AG04450 (cell line): ENCODE measurements around the gene COL5A3. TPM values are rescaled to one million over a fixed set of nuclear protein-coding genes. Genes with fewer than 3 reads are reported as not detected.

Experiments used
- CTCF ChIA-PET: fragments of 300-600, 350-600 bp; formaldehyde crosslinking; extraction: SDS; loops from one replicate; lab custom pipeline; 2022; ENCODE audit warnings: antibody characterized with exemption, inconsistent platforms; lab: Charles Lee
- POLR2A ChIA-PET: fragments of 350-600 bp; formaldehyde crosslinking; extraction: SDS; loops from one replicate; lab custom pipeline; 2021; ENCODE audit warnings: antibody characterized with exemption, inconsistent platforms; lab: Yijun Ruan, JAX
- DNase-seq: peaks from one replicate; pipeline ENCODE4 v3.0.0-alpha.2; 2011; ENCODE audit warnings: low read depth, low spot score
- H3K27ac ChIP-seq: one replicate; pipeline ENCODE4 v1.5.1; 2012; ENCODE audit warnings: low read depth, low read length, control low read depth
- H3K27me3 ChIP-seq: one replicate; pipeline ENCODE4 v1.6.0; 2012; ENCODE audit warnings: low read length; ENCODE audit not compliant: control insufficient read depth, insufficient read depth
- H3K4me3 ChIP-seq: 2 replicates; pipeline ENCODE4 v1.5.1; 2011; ENCODE audit warnings: mild to moderate bottlenecking, low read depth, low read length, control low read depth
- H3K9me3 ChIP-seq: 2 replicates; pipeline ENCODE4 v1.5.1; 2012; ENCODE audit warnings: low read length; ENCODE audit not compliant: control insufficient read depth, insufficient read depth
- polyA plus RNA-seq: library from polyadenylated mRNA; depleted of rRNA; stranded (reverse); fragments of >200 nt; gene quantifications from 2 replicates; pipeline ENCODE4 v1.2.3, GENCODE V29; 2011
- TF ChIP-seq, protein P1 (sequence below): IDR thresholded peaks from 2 replicates; pipeline ENCODE4 v1.5.1; 2011; ENCODE audit warnings: low read depth, low read length, control low read depth, inconsistent platforms

COL5A3 gene
- polyA plus RNA-seq, 1 experiment: 1.6 TPM

GRCh38 chr19:9943744-9944143, 66.6 kb downstream of the COL5A3 start:
- POLR2A ChIA-PET: no interaction called here

GRCh38 chr19:9941671-9942070, 68.6 kb downstream of the COL5A3 start:
- ChIA-PET CTCF (interaction anchor here (1.4 kb wide), 1 partner anchor 59 kb away, joined by 8 read pairs; no protein-coding TSS in a partner anchor), POLR2A (no interaction called here)
- Histone ChIP-seq H3K27me3 (peaks cover 6% of the 10 kb centered on the region), H3K27ac (no peak overlapping the region), H3K4me3 (no peak overlapping the region), H3K9me3 (peaks cover 9% of the 10 kb centered on the region; the same call in 1 of the 2 replicates)
- TF ChIP-seq, protein P1, sequence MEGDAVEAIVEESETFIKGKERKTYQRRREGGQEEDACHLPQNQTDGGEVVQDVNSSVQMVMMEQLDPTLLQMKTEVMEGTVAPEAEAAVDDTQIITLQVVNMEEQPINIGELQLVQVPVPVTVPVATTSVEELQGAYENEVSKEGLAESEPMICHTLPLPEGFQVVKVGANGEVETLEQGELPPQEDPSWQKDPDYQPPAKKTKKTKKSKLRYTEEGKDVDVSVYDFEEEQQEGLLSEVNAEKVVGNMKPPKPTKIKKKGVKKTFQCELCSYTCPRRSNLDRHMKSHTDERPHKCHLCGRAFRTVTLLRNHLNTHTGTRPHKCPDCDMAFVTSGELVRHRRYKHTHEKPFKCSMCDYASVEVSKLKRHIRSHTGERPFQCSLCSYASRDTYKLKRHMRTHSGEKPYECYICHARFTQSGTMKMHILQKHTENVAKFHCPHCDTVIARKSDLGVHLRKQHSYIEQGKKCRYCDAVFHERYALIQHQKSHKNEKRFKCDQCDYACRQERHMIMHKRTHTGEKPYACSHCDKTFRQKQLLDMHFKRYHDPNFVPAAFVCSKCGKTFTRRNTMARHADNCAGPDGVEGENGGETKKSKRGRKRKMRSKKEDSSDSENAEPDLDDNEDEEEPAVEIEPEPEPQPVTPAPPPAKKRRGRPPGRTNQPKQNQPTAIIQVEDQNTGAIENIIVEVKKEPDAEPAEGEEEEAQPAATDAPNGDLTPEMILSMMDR: no peak
- no peak for DNase-seq

More at GRCh38 chr19:9943744-9944143, 66.6 kb downstream of the COL5A3 start:
- Histone ChIP-seq H3K27ac (no peak overlapping the region), H3K27me3 (no peaks in the 10 kb centered on the region), H3K4me3 (no peak overlapping the region), H3K9me3 (peaks cover 9% of the 10 kb centered on the region; the same call in 1 of the 2 replicates)
- TF ChIP-seq, protein P1: no peak
- CTCF ChIA-PET: interaction anchor here (1.5 to 3.7 kb wide), 2 partner anchors 13 to 57 kb away, joined by 3 to 28 read pairs; no protein-coding TSS in a partner anchor
- DNase-seq: no peak

DNA sequence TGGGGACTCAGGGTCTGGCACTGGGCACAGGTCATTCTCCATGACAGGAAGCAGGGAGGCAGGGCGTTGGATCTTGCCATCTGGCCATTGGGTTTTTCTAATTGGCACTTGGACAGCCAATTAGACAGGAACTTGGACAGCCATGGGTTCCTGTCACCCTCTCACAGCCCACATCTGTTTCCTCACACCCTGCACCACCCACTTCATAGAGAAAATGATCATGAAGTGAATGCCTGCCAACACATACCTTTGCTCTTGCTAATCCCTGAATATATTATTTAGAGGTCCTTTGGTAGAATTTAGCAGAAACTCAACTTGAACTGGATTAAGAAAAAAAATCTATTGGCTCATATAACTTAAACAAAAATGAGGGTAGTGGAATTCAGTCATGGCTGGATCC, 69.1 kb downstream of the COL5A3 start:
- ChIA-PET CTCF (interaction anchor here (1.4 kb wide), 1 partner anchor 59 kb away, joined by 8 read pairs; no protein-coding TSS in a partner anchor), POLR2A (no interaction called here)
- peaks cover 9% of the 10 kb centered on the region; the same call in 1 of the 2 replicates for H3K9me3 ChIP-seq
- no peak overlapping the region for H3K4me3 ChIP-seq
- TF ChIP-seq, protein P1: no peak
- peaks cover 8% of the 10 kb centered on the region for H3K27me3 ChIP-seq
- no peak overlapping the region for H3K27ac ChIP-seq
- no peak for DNase-seq

DNA sequence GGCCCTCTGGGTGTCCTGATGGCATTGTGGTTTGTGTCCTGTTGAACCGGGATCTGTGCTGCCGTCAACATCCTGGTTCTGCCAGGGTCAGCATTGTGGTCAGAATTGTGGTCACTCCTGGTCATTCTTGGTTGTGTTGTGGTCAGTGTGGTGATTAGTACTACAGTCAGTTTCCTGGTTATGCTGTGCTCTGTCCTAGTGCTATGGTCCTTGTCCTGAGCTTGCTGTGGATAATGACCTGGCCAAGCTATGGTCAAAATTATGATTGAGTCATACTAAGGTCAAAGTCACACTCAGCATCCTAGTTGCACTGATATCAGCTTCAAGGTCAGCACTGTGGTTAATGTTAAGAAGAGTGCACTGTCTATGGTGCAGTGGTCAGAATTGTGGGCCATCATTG, 69.5 kb downstream of the COL5A3 start:
- Histone ChIP-seq H3K9me3 (peaks cover 9% of the 10 kb centered on the region; the same call in 1 of the 2 replicates), H3K27me3 (peaks cover 9% of the 10 kb centered on the region), H3K4me3 (no peak overlapping the region), H3K27ac (no peak overlapping the region)
- ChIA-PET POLR2A (no interaction called here), CTCF (interaction anchor here (1.1 to 1.4 kb wide), 2 partner anchors 60 to 87 kb away, joined by 3 to 8 read pairs; no protein-coding TSS in a partner anchor)
- no peak for DNase-seq
- TF ChIP-seq, protein P1: no peak

- Histone ChIP-seq H3K9me3 (peaks cover 9% of the 10 kb centered on the region; the same call in 1 of the 2 replicates), H3K27me3 (peaks cover 22% of the 10 kb centered on the region), H3K4me3 (no peak overlapping the region), H3K27ac (no peak overlapping the region)
- POLR2A ChIA-PET: interaction anchor here (0.6 kb wide), 1 partner anchor 9 kb away, joined by 6 read pairs; no protein-coding TSS in a partner anchor
- TF ChIP-seq, protein P1: no peak
- CTCF ChIA-PET: interaction anchor here (1.1 to 1.7 kb wide), 3 partner anchors 61 to 88 kb away, joined by 3 to 21 read pairs (median 3); no protein-coding TSS in a partner anchor
- no peak for DNase-seq
Observed at GRCh38 chr19:9939301-9939913, 70.9 kb downstream of the COL5A3 start.
